HL-60 (cell line): Measurements from ENCODE around the gene S1PR5.
"Not testable (repeated sequence)": the region's sequence is repeated elsewhere in the genome, so short reads cannot be mapped to it uniquely, and the experiment has no call there.

Source experiments
- DNase-seq, 2 experiments: peaks; one replicate each; pipeline ENCODE4 v3.0.0-alpha.2; 2010 to 2020; ENCODE audit warnings: low read depth in 1 of 2, low spot score in 1 of 2
- H3K27ac ChIP-seq: fragments of 250-450 bp; sonication (Bioruptor Pico); replicated peaks from 2 replicates; pipeline ENCODE4 v1.5.1; 2020; ENCODE audit warnings: mild to moderate bottlenecking, moderate library complexity
- H3K27me3 ChIP-seq: fragments of 250-450 bp; sonication (Bioruptor Pico); 2 replicates; pipeline ENCODE4 v1.5.1; 2021; ENCODE audit warnings: mild to moderate bottlenecking, moderate library complexity; ENCODE audit not compliant: insufficient read depth, poor library complexity, severe bottlenecking
- H3K4me3 ChIP-seq: replicated peaks from 2 replicates; pipeline ENCODE4 v1.5.1; 2011; ENCODE audit warnings: mild to moderate bottlenecking, control low read depth, low read length; ENCODE audit not compliant: insufficient read depth
- GABPA ChIP-seq: IDR thresholded peaks from 2 replicates; pipeline ENCODE4 v1.6.1; 2012; ENCODE audit warnings: low read depth
- POLR2AphosphoS5 ChIP-seq: IDR thresholded peaks from 2 replicates; pipeline ENCODE4 v1.6.1; 2012; ENCODE audit warnings: low read depth
- SPI1 ChIP-seq: IDR thresholded peaks from 2 replicates; pipeline ENCODE4 v1.6.1; 2012; ENCODE audit warnings: low read depth, mild to moderate bottlenecking, borderline replicate concordance
- TF ChIP-seq, protein P1 (sequence below): IDR thresholded peaks from 2 replicates; pipeline ENCODE4 v1.6.1; 2012; ENCODE audit warnings: low read depth; ENCODE audit not compliant: insufficient replicate concordance
- TF ChIP-seq, protein P2 (sequence below): IDR thresholded peaks from one replicate; pipeline ENCODE4 v1.5.1; 2011; ENCODE audit warnings: low read length, control low read depth, inconsistent platforms; ENCODE audit not compliant: insufficient read depth

S1PR5 gene

DNA sequence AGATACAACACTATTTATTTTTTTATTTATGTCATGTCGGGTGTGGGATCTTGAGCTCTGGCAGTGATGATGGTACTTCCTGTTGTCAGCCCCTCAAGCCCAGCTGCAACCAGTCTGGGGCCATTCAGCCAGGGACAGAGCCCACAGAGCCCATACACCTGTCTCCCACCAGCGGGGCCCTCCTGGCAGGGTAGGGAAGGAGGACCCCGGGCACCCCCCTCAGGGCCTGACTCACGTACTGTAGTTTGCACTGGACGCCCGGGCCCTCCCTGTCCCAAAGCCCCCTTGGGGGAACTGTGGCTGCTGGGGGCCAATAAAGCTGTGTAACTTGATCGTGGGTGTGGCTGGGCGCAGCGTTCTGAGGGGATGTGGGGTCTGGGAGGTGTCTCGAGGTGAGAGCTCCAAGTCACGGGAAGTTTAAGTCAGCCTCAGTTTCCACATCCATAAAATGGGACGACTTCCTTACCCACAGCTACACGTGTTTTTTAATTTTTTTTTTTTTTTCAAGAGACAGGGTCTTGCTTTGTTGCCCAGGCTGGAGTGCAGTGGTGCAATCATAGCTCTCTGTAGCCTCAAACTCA is 35.9 kb upstream of the S1PR5 start:
- Histone ChIP-seq H3K27me3 (no peaks in the 10 kb centered on the region), H3K4me3 (no peak overlapping the region), H3K27ac (peak overlapping the region; percentile 50)
- TF ChIP-seq SPI1, result no peak
- no peak for DNase-seq

DNA sequence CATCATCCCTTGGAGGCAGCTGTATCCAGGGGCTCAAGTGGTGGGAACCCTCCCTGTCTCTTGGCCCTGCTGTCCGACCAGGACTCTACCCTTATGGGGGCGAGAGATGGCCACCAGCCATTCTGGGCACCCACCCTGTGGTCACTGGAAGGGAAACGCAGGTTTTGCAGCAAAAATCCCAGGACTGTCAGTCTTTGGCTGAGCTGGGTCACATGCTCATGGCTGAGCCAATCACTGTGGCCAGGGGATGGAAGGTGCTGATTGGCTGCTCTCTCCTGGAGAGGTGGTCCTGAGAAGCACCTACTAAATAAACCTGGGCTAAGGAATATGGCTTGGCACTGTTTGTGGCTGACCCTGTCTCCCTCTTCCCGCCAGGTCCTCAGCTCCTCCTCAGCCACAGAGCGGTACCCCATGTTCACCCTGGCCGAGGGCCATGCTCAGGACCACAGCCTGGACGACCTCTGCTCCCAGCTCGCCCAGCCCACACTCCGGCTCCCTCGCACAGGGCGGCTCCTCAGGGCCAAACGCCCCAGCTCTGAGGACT is 35.3 kb upstream of the S1PR5 start:
- DNase-seq, result no peak
- peak overlapping the region; percentile 50; the same call in 1 of the 2 replicates for H3K27ac ChIP-seq
- TF ChIP-seq POLR2AphosphoS5, result no peak; the same call in 1 of the 2 replicates
- TF ChIP-seq, protein P1, sequence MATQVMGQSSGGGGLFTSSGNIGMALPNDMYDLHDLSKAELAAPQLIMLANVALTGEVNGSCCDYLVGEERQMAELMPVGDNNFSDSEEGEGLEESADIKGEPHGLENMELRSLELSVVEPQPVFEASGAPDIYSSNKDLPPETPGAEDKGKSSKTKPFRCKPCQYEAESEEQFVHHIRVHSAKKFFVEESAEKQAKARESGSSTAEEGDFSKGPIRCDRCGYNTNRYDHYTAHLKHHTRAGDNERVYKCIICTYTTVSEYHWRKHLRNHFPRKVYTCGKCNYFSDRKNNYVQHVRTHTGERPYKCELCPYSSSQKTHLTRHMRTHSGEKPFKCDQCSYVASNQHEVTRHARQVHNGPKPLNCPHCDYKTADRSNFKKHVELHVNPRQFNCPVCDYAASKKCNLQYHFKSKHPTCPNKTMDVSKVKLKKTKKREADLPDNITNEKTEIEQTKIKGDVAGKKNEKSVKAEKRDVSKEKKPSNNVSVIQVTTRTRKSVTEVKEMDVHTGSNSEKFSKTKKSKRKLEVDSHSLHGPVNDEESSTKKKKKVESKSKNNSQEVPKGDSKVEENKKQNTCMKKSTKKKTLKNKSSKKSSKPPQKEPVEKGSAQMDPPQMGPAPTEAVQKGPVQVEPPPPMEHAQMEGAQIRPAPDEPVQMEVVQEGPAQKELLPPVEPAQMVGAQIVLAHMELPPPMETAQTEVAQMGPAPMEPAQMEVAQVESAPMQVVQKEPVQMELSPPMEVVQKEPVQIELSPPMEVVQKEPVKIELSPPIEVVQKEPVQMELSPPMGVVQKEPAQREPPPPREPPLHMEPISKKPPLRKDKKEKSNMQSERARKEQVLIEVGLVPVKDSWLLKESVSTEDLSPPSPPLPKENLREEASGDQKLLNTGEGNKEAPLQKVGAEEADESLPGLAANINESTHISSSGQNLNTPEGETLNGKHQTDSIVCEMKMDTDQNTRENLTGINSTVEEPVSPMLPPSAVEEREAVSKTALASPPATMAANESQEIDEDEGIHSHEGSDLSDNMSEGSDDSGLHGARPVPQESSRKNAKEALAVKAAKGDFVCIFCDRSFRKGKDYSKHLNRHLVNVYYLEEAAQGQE, result no peak
- TF ChIP-seq GABPA, result no peak
- H3K4me3 ChIP-seq, result no peak overlapping the region
- no peaks in the 10 kb centered on the region for H3K27me3 ChIP-seq

DNA sequence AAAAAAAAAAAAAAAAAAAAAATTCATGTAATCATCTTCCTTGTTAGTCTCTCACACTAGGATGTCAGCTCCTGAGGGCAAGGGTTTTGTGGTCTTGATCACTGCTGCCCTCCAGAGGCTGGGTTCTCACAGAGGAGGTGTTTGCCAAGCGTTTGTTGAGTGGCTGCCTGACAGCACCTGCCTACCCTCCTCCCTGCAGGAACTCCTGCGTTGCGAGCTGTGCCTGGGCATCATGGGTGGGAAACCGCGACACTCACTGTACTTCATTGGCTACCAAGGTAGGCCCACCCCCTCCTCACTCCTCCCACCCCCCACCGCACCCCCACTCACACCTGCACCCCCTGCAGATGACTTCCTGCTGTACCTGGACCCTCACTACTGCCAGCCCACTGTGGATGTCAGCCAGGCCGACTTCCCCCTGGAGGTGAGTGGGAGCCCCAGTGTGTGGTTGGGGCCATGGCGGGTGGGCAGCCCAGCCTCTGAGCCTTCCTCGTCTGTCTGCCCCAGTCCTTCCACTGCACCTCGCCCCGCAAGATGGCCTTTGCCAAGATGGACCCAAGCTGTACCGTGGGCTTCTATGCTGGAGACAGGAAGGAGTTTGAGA is 34.6 kb upstream of the S1PR5 start:
- Histone ChIP-seq H3K27me3 (no peaks in the 10 kb centered on the region), H3K27ac (no peak overlapping the region), H3K4me3 (no peak overlapping the region)
- DNase-seq, result peak in 1 of 2 experiments; percentile 81
- TF ChIP-seq, protein P1, result no peak
- TF ChIP-seq, protein P2, sequence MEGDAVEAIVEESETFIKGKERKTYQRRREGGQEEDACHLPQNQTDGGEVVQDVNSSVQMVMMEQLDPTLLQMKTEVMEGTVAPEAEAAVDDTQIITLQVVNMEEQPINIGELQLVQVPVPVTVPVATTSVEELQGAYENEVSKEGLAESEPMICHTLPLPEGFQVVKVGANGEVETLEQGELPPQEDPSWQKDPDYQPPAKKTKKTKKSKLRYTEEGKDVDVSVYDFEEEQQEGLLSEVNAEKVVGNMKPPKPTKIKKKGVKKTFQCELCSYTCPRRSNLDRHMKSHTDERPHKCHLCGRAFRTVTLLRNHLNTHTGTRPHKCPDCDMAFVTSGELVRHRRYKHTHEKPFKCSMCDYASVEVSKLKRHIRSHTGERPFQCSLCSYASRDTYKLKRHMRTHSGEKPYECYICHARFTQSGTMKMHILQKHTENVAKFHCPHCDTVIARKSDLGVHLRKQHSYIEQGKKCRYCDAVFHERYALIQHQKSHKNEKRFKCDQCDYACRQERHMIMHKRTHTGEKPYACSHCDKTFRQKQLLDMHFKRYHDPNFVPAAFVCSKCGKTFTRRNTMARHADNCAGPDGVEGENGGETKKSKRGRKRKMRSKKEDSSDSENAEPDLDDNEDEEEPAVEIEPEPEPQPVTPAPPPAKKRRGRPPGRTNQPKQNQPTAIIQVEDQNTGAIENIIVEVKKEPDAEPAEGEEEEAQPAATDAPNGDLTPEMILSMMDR, result peak; percentile 20
- TF ChIP-seq GABPA (no peak), SPI1 (no peak), POLR2AphosphoS5 (0 out of 2 replicates have a peak, but pooled peaks have one; percentile 16)

DNA sequence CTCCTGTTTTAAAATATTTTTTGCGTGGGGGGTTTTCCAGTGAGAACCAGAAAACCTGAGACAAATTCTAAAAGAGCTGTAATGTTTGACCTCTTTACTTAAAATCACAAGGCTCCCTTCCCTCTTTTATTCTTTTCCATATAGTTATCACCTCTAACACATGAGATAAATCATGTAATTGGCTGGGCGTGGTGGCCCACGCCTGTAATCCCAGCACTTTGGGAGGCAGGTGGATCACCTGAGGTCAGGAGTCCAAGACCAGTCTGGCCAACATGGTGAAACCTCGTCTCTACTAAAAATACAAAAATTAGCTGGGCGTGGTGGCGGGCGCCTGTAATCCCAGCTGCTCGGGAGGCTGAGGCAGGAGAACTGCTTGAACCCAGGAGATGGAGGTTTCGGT is 33.8 kb upstream of the S1PR5 start:
- H3K27me3 ChIP-seq, DNase-seq, H3K27ac ChIP-seq, H3K4me3 ChIP-seq: not testable (repeated sequence)

DNA sequence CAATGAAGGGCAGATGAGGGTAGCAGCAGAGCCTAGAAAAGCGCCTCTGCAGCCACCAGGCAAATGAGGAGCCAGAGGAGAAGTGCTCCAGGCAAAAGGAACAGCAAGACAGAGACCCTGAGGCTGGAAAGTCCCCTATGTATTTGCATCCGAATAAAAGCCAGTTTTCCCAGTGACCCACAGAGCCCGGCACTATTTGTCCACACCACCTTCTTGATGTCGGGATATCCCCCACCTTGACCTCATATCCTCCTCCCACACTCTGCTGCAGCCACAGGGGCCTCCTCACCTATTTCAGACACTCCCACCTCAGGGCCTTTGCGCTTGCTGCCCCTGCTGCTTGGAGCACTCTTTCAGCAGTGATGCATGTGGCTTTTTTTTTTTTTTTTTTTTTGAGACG is 33.1 kb upstream of the S1PR5 start:
- no peak for DNase-seq
- no peak overlapping the region for H3K4me3 ChIP-seq
- TF ChIP-seq, protein P1, result no peak
- TF ChIP-seq GABPA (no peak), SPI1 (no peak), POLR2AphosphoS5 (no peak)
- TF ChIP-seq, protein P2, result no peak
- no peak overlapping the region for H3K27ac ChIP-seq
- no peaks in the 10 kb centered on the region for H3K27me3 ChIP-seq
